Hematopoietic multipotent progenitor cell (in vitro differentiated cells): Measurements from ENCODE around the gene TMEM91. TPM values are rescaled to one million over a fixed set of nuclear protein-coding genes. Genes with fewer than 3 reads are reported as not detected.
"Not testable (repeated sequence)": the region's sequence is repeated elsewhere in the genome, so short reads cannot be mapped to it uniquely, and the experiment has no call there.

Experiments
- DNase-seq, 3 donors: peaks; one replicate each; pipeline ENCODE4 v3.0.0-alpha.2; 2011 to 2015; ENCODE audit warnings: low read depth in 2 of 3, low spot score in 2 of 3
- total RNA-seq: library from RNA; depleted of rRNA; stranded (reverse); fragments of >200 nt; gene quantifications from one replicate; pipeline ENCODE4 v1.2.3, GENCODE V29; 2012

Gene TMEM91
- total RNA-seq, 1 donor = 22.9 TPM

- DNase-seq = no peak
Observed at GRCh38 chr19:41373993-41374392, 2.3 kb upstream of the TMEM91 start.

- DNase-seq = no peak
Observed at GRCh38 chr19:41376998-41377365, 649 bp downstream of the TMEM91 start.

DNA sequence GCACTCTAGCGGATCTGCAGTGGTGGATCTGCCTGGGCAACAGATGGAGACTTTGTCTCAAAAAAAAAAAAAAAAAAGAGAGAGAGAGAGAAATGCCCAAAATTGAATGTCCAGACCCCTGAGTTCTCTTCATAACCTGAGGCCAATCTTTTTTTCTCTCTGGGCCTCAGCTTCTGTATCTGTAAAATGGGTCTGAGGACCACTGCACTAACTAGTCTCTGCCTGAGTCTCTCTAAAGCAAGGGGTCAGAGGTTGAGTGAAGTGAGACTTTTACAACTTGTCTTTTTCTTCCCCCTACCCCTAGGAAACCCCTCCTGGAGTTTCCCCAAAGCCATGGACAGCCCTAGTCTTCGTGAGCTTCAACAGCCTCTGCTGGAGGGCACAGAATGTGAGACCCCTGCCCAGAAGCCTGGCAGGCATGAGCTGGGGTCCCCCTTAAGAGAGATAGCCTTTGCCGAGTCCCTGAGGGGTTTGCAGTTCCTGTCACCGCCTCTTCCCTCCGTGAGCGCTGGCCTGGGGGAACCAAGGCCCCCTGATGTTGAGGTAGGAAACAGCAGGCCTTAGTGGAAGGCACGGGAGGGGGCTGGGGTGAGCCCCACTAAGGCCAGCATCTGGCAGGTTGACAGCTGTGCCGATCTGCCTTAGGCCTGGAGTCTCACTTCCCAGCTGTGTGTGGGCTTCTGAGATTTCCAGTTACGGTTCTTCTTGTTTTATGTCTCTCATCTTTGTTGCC is 1.8 kb downstream of the TMEM91 start:
- DNase-seq = peak in 2 of 3 donors; percentile 83 to 92

- DNase-seq = not testable (repeated sequence)
Observed at GRCh38 chr19:41381536-41381935, 5.2 kb downstream of the TMEM91 start.

DNA sequence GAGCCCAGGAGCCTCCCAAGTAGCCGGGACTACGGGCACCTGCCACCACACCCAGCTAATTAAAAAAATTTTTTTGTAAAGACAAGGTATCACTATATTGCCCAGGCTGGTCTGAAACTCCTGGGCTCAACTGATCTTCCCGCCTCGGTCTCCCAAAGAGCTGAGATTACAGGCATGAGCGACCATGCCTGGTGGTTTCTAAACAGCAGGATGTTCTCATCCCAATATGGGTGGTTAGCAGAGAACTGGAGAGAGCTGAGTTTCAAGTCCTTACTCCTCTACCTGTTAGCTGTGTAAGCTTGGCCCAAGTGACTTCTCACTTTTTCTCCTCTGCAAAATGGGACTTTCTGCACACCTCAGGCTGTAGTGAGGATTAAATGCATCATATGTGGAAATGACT is 8.0 kb downstream of the TMEM91 start:
- DNase-seq = no peak

DNA sequence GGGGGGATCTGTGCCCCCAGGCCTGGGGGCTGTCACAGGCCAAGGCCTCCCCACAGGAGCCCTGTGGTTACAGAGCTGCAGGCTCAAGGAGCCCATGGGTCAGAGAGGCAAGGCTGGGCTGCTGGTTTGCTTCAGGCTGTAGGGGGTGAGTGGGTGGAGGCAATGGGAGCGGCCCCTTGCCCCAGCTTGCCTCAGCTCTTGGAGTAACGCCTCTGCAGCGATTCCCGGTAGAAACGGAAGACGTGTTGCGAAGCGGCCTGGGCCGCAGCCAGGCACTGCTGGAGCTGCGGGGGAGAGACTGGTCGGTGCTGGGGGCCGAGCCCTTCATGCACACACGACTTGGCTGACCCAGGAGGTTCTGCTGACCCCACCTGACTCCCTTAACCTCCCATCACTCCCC is 10.1 kb downstream of the TMEM91 start:
- DNase-seq = no peak

GRCh38 chr19:41391618-41392017 is 15.3 kb downstream of the TMEM91 start:
- DNase-seq = no peak

DNA sequence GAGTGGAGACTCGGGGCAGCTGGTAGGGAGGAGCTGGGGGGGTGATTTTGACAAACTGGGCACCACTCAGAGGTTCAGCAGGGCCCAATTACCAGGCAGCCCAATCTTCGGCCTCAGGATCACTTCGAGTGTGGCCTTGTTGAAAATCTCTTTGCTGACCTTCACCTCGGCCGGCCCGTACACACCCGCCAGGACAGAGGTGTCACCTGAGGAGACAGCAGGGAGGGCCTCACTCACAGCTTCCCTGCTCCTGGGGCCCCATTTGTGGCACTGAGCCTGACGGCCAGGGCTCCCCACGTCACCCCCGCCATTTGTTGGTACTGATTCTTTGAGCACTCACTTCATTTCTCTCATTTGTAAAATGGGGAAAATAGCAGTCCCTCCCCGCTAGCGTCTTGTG is 16.4 kb downstream of the TMEM91 start:
- DNase-seq = no peak

DNA sequence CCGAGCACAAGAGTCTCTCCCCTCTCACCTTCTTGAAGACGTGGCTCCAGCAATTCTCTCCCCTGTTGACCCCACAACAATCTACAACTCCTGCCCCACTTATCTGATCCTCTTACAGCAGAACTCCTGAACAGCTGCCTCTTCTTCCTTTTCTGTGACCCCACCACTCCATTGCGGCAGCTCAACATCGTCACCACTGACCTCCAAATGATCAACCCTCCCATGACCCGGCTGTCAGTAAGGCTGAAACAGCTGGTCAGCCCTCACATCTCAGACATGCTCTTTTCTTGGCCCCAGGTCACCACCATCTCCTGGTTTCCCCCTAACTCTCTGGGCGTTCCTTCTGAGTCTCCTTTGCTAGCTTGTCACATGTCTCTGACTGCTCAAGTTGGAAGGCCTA is 19.0 kb downstream of the TMEM91 start:
- DNase-seq = no peak

- DNase-seq = peak; percentile 97 to 100 (median 100)
Observed at GRCh38 chr19:41397086-41398049, 21.0 kb downstream of the TMEM91 start, which contains the start of the genes BCKDHA and EXOSC5. Gene BCKDHA, plus strand, starts transcription at chr19:41397818. Its CDS starts 10 bp downstream, at chr19:41397828. Gene EXOSC5, minus strand, starts transcription at chr19:41397359. Its CDS starts 31 bp downstream, at chr19:41397328.

GRCh38 chr19:41398050-41398418 is 21.7 kb downstream of the TMEM91 start:
- no peak for DNase-seq

- DNase-seq = no peak
Observed at GRCh38 chr19:41398598-41398997, 22.3 kb downstream of the TMEM91 start.

GRCh38 chr19:41399091-41399490 is 22.8 kb downstream of the TMEM91 start:
- DNase-seq = no peak

GRCh38 chr19:41399525-41399924 is 23.2 kb downstream of the TMEM91 start:
- no peak for DNase-seq

DNA sequence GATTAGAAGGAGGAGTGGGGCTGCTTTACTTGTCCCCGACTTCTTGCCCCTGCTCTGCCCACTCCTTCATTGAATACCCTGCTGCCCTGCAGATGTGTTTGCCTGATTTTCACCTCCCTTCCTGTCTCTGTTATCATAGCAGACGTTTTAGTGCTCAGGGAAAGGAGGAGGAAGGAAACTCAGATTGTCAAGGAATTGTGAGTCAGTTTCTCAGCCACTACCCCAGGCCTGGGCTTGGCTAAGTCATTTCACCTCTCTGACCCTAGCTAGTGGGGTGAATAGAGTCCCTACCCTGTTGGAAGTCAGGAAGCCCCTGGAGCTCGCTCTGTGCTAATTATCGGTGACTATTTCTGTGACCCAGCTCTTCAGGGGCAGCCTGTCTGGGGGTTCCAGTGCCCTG is 25.1 kb downstream of the TMEM91 start:
- DNase-seq = no peak

GRCh38 chr19:41402010-41402409 is 25.7 kb downstream of the TMEM91 start:
- no peak for DNase-seq

DNA sequence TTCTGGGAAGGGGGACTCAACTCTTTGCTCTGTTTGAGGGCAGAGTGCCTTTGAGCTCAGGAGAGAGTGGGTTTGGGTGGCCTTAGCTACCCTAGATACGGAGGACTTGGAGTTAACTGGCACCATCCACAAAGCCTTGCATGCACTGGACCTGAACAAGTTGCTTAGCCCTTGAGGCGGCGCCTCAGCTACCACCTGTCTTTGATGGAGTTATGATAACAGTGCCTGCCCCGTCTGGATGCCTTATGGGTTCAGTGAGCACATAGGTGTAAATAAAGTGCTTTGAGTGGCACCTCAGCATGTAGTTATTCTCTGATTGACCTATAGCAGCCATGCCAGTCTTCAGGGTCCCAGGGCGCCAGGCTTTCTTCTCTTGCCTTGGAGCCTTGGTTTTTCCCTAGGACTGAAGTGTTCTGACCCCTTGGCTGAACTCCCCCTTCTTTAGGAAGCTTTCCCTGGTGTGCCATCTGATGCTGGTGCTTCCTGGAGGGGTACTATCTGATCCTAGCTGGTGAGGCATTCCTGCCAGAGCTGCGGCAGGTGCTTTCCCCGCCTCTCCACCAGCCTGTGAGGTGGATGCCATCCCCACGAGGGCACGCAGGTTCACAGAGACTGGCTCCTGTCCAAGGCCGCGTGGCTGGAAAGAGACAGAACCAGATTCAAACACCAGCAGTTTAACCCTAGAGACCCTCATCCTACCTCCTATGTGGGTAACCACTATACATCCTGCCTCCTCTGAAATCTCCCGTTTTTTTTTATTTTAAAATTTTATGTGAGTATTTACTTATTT is 27.0 kb downstream of the TMEM91 start:
- DNase-seq = no peak

GRCh38 chr19:41405776-41406175 is 29.4 kb downstream of the TMEM91 start:
- no peak for DNase-seq

DNA sequence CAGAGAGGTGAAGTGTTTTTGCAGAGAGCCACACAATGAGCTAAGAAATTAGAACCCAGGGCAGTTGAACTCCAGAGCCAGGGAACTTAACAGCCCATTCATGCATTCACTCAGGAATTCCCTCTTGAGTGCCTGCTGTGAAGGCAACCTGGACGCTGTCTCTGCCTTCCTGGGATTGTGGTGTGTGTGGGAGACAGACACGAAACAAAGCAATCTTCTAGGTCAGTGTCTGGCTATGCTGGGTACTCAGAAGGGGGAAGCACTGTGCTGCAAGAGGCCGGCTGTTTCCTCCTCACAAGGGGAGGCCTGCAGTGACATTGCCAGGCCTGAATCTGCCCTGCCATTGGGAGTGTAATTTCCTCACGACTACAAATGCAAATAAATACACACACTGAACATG is 30.9 kb downstream of the TMEM91 start:
- no peak for DNase-seq

- no peak for DNase-seq
Observed at GRCh38 chr19:41408256-41408655, 31.9 kb downstream of the TMEM91 start.

GRCh38 chr19:41408846-41409245 is 32.5 kb downstream of the TMEM91 start:
- DNase-seq = not testable (repeated sequence)
